GM19395 (cell line): ENCODE data around the gene BNC2.

Experiments
- ATAC-seq: cut with Tn5 transposase; IDR thresholded peaks from one replicate; pipeline ENCODE4 v1.9.1; 2021; ENCODE audit warnings: mild to moderate bottlenecking, moderate library complexity; ENCODE audit not compliant: unreplicated experiment

Gene BNC2

GRCh38 chr9:16817514-16817913, 53.0 kb downstream of the BNC2 start:
- ATAC-seq: no peak

GRCh38 chr9:16817002-16817401, 53.5 kb downstream of the BNC2 start:
- no peak for ATAC-seq

GRCh38 chr9:16816011-16816410, 54.5 kb downstream of the BNC2 start:
- no peak for ATAC-seq

- no peak for ATAC-seq
These were observed 55.4 kb downstream of the BNC2 start for GRCh38 chr9:16815079-16815478.

GRCh38 chr9:16813838-16814237, 56.6 kb downstream of the BNC2 start:
- ATAC-seq: no peak

- no peak for ATAC-seq
These were observed 58.3 kb downstream of the BNC2 start for GRCh38 chr9:16811987-16812685.

GRCh38 chr9:16809912-16810610, 60.4 kb downstream of the BNC2 start:
- no peak for ATAC-seq

- no peak for ATAC-seq
These were observed 63.8 kb downstream of the BNC2 start for GRCh38 chr9:16806674-16807073.

- no peak for ATAC-seq
These were observed 66.8 kb downstream of the BNC2 start for GRCh38 chr9:16803648-16804047.

GRCh38 chr9:16801871-16802466, 68.5 kb downstream of the BNC2 start:
- no peak for ATAC-seq

GRCh38 chr9:16796304-16796825, 74.1 kb downstream of the BNC2 start:
- no peak for ATAC-seq

GRCh38 chr9:16794871-16795639, 75.4 kb downstream of the BNC2 start:
- ATAC-seq: no peak

- ATAC-seq: no peak
These were observed 76.4 kb downstream of the BNC2 start for GRCh38 chr9:16794103-16794502.

GRCh38 chr9:16787724-16788123, 82.7 kb downstream of the BNC2 start:
- ATAC-seq: no peak

- no peak for ATAC-seq
These were observed 86.5 kb downstream of the BNC2 start for GRCh38 chr9:16784002-16784401.

- no peak for ATAC-seq
These were observed 88.0 kb downstream of the BNC2 start for GRCh38 chr9:16782490-16782889.

- ATAC-seq: no peak
These were observed 95.1 kb downstream of the BNC2 start for GRCh38 chr9:16775330-16775729.

- ATAC-seq: no peak
These were observed 96.9 kb downstream of the BNC2 start for GRCh38 chr9:16773617-16774016.

- ATAC-seq: no peak
These were observed 97.4 kb downstream of the BNC2 start for GRCh38 chr9:16773116-16773515.

GRCh38 chr9:16771356-16771755, 99.1 kb downstream of the BNC2 start:
- ATAC-seq: no peak

GRCh38 chr9:16769291-16769690, 101.2 kb downstream of the BNC2 start:
- no peak for ATAC-seq
